GM23338 (cell line): Measurements from ENCODE around the gene SVOPL.

Experiments
- CREB1 ChIP-seq: fragments of 250-450 bp; sonication (Bioruptor Pico); IDR thresholded peaks from 2 replicates; pipeline ENCODE4 v1.5.0; 2020; ENCODE audit warnings: low read depth, mild to moderate bottlenecking, moderate library complexity
- CTCF ChIP-seq, 2 experiments: fragments of 200-600 bp in 1 of 2; sonication (generic) in 1 of 2; conservative IDR thresholded peaks; 2 replicates each; pipeline versions ENCODE4 v1.5.1 to v1.6.1; 2016 to 2017; ENCODE audit warnings: antibody characterized with exemption in 2 of 2, low read depth in 2 of 2, mild to moderate bottlenecking in 2 of 2, moderate library complexity in 1 of 2
- EZH2 ChIP-seq: fragments of 200-600 bp; sonication (generic); IDR thresholded peaks from one replicate; pipeline ENCODE4 v1.8.0; 2017; ENCODE audit warnings: antibody characterized with exemption, mild to moderate bottlenecking, low read depth; ENCODE audit not compliant: unreplicated experiment
- EZH2phosphoT487 ChIP-seq: fragments of 200-600 bp; sonication (generic); IDR thresholded peaks from one replicate; pipeline ENCODE4 v1.8.1; 2018; ENCODE audit warnings: antibody characterized with exemption; ENCODE audit not compliant: unreplicated experiment
- NANOG ChIP-seq: IDR thresholded peaks from 2 replicates; pipeline ENCODE4 v1.6.1; 2016; ENCODE audit warnings: antibody characterized with exemption, borderline replicate concordance
- POLR2AphosphoS5 ChIP-seq: IDR thresholded peaks from 2 replicates; pipeline ENCODE4 v1.6.1; 2016; ENCODE audit warnings: antibody characterized with exemption, low read depth
- REST ChIP-seq: IDR thresholded peaks from one replicate; pipeline ENCODE4 v1.6.1; 2018; ENCODE audit warnings: antibody characterized with exemption; ENCODE audit not compliant: unreplicated experiment

DNA sequence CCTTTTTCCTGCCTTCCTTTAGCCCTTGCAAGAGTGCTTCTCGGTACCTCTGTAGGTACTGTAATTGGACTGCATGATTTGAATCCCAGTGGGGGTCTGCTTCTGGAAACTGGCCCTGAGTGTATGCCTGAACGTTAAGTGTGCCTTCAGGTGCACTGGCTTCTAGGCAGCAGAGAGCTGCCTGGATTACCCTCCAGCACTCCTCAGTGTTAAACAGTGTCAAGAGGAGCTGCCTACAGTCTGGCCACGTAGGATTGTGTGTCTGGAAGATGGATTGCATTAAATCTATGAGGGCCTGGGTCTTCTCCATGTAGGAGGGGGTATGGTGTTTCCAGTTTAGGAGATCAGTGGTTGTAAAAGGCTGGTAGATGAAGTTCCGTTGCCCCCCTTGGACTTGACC, 137.4 kb downstream of the SVOPL start:
- TF ChIP-seq POLR2AphosphoS5 (no peak), CREB1 (no peak), NANOG (no peak), CTCF (conservative IDR thresholded peaks at IDR 0.05; ENCODE audit: low read depth in 2 of 2) (no peak), REST (no peak), EZH2phosphoT487 (no peak), EZH2 (no peak)
